Osteocyte (in vitro differentiated cells): Measurements from ENCODE around the gene KLRF2. TPM values are rescaled to one million over a fixed set of nuclear protein-coding genes. Genes with fewer than 3 reads are reported as not detected.

Experiments
- DNase-seq: peaks from one replicate; pipeline ENCODE4 v3.0.0; 2021; ENCODE audit warnings: mixed read lengths; ENCODE audit not compliant: unreplicated experiment; ENCODE audit errors: extremely low spot score
- H3K27ac Mint-ChIP-seq: one replicate; pipeline ENCODE4 v1.8.0; 2021; ENCODE audit warnings: mild to moderate bottlenecking, mixed read lengths; ENCODE audit not compliant: unreplicated experiment
- H3K27me3 Mint-ChIP-seq: one replicate; pipeline ENCODE4 v1.8.0; 2021; ENCODE audit warnings: mixed read lengths; ENCODE audit not compliant: unreplicated experiment
- H3K36me3 Mint-ChIP-seq: one replicate; pipeline ENCODE4 v1.8.0; 2021; ENCODE audit warnings: mixed read lengths; ENCODE audit not compliant: unreplicated experiment
- H3K4me1 Mint-ChIP-seq: one replicate; pipeline ENCODE4 v1.8.0; 2021; ENCODE audit warnings: mixed read lengths; ENCODE audit not compliant: unreplicated experiment
- H3K4me3 Mint-ChIP-seq: one replicate; pipeline ENCODE4 v1.8.0; 2021; ENCODE audit warnings: mild to moderate bottlenecking, moderate library complexity, mixed read lengths; ENCODE audit not compliant: unreplicated experiment
- H3K9me3 Mint-ChIP-seq: one replicate; pipeline ENCODE4 v1.8.0; 2021; ENCODE audit warnings: mixed read lengths; ENCODE audit not compliant: unreplicated experiment
- total RNA-seq: library from RNA; stranded (reverse); gene quantifications from 2 replicates; pipeline ENCODE4 v1.2.1, GENCODE V29; 2021
- TF ChIP-seq, protein P1 (sequence below): fragments of 200-600 bp; sonication (generic); IDR thresholded peaks from 2 replicates; pipeline ENCODE4 v1.5.0; 2021; ENCODE audit warnings: antibody characterized with exemption, mild to moderate bottlenecking, moderate library complexity

KLRF2 gene
- total RNA-seq, 1 donor from 2014 or later = not detected

DNA sequence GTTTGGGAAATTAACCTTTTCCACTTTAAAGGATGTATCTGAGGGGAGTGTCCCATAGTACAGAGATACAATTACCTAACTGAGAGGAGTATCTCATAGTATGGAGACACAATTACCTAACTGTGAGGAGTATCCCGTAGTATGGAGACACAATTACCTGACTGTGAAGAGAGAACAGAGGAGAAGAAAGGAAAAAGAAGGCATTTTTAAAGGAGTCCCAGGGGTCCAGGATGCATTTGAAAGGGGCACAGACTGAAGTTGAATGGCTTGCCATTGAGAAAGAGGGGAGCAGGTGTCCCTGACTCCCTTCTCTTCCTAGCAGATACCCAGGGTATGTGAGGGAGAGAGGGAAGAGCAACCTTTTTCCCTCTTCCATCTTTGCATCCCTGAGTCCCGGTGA lies 17.9 kb downstream of the KLRF2 start:
- Mint-ChIP-seq H3K9me3 (peaks cover 8% of the 10 kb centered on the region), H3K36me3 (no peaks in the 10 kb centered on the region), H3K27me3 (peaks cover 4% of the 10 kb centered on the region), H3K27ac (no peak overlapping the region), H3K4me1 (no peaks in the 10 kb centered on the region), H3K4me3 (no peak overlapping the region)
- no peak for DNase-seq
- TF ChIP-seq, protein P1, sequence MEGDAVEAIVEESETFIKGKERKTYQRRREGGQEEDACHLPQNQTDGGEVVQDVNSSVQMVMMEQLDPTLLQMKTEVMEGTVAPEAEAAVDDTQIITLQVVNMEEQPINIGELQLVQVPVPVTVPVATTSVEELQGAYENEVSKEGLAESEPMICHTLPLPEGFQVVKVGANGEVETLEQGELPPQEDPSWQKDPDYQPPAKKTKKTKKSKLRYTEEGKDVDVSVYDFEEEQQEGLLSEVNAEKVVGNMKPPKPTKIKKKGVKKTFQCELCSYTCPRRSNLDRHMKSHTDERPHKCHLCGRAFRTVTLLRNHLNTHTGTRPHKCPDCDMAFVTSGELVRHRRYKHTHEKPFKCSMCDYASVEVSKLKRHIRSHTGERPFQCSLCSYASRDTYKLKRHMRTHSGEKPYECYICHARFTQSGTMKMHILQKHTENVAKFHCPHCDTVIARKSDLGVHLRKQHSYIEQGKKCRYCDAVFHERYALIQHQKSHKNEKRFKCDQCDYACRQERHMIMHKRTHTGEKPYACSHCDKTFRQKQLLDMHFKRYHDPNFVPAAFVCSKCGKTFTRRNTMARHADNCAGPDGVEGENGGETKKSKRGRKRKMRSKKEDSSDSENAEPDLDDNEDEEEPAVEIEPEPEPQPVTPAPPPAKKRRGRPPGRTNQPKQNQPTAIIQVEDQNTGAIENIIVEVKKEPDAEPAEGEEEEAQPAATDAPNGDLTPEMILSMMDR = no peak

DNA sequence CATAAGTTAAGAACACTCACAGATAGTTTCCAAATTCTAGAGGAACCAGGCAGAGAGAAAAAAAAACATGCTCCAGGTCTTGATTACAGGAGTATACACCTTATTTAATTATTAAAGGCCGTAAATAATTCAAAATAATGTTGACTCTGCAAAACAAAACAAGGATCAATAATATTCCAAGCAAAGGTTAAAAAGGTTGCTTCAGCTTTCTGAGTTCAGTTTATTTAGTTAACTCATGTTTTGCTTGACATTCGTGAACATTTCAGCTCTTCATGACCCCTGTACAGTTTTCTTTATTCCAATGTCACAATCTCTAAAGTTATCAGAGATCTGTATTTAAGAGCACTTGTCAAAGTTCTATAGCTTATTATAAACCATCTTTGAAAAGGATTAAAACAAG lies 19.6 kb downstream of the KLRF2 start:
- Mint-ChIP-seq H3K4me3 (no peak overlapping the region), H3K27me3 (no peaks in the 10 kb centered on the region), H3K27ac (no peak overlapping the region), H3K36me3 (no peaks in the 10 kb centered on the region), H3K4me1 (no peaks in the 10 kb centered on the region), H3K9me3 (peaks cover 19% of the 10 kb centered on the region)
- TF ChIP-seq, protein P1 = no peak
- DNase-seq = no peak

DNA sequence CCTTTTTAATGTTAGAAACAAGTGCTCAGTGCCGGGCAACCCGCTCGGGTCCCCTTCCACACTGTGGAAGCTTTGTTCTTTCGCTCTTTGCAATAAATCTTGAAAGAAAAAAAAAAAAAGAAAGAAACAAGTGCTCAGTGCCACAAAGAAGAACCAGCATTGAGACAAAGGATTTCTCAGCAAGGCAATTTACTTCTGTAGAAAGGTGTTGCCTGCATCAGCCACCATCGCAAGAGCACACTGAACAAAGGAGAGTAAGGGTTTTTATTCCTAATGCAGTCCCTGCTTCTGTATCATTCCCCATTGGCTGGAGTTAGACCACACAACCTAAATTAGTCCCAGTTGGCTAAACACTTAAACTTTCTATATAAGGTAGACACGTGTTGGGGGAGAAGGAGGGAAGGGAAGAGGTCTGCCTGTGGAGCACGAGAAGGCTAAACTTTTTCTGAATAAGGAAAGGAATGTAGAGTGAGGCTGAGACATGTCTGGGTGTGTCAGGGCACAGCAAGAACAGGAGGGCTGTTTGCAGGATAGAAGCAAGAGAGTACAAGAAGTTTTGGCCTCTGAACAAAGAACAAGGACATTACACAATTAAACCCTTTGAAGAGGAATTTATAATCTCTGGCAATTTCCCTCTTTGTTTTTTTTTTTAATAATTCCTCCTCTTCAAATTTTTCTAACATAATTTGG lies 21.4 kb downstream of the KLRF2 start:
- H3K27ac Mint-ChIP-seq = no peak overlapping the region
- H3K9me3 Mint-ChIP-seq = peaks cover 19% of the 10 kb centered on the region
- no peaks in the 10 kb centered on the region for H3K4me1 Mint-ChIP-seq
- TF ChIP-seq, protein P1 = no peak
- H3K36me3 Mint-ChIP-seq = no peaks in the 10 kb centered on the region
- no peaks in the 10 kb centered on the region for H3K27me3 Mint-ChIP-seq
- no peak overlapping the region for H3K4me3 Mint-ChIP-seq
- DNase-seq = no peak

DNA sequence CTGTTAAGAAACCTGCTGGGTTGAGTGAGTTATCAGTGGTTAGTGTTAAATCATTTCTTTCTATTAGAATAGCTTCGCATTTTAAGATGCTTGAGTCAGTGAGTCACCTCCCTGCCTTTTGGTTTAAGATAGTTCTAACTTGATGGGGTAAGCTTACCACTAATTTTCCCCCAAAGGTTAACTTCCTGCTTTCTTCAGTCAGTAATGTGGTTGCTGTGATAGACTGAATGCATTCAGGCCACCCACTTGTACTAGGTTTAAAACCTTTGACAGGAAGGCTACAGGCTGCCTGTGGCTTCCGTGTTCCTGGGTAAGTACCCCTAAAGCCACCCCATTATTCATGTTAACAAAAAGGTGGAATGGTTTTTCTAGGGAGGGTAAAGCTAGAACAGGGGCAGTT lies 25.6 kb downstream of the KLRF2 start:
- no peak for DNase-seq
- Mint-ChIP-seq H3K27me3 (no peaks in the 10 kb centered on the region), H3K9me3 (peaks cover 35% of the 10 kb centered on the region), H3K4me3 (no peak overlapping the region), H3K27ac (no peak overlapping the region), H3K4me1 (no peaks in the 10 kb centered on the region), H3K36me3 (no peaks in the 10 kb centered on the region)
- TF ChIP-seq, protein P1 = no peak

DNA sequence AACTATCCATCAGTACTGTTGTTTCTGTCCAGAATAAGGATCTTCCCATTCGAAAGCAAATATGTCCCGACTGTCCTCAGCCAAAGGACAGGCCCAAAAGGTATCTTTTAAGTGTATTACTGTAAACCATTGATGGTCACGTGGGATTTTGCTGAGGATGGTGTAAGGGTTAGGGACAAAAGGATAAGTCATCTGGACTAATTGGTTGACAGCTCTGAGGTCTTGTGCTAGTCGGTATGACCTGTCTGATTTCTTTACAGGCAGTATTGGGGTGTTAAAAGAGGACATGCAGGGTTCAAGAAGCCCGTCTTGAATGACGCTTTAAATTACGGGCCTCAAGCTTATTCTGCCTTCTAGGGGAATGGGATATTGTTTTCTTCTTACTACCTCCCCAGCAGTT lies 26.5 kb downstream of the KLRF2 start:
- TF ChIP-seq, protein P1 = no peak
- Mint-ChIP-seq H3K9me3 (peaks cover 34% of the 10 kb centered on the region), H3K27me3 (no peaks in the 10 kb centered on the region), H3K4me3 (no peak overlapping the region), H3K27ac (no peak overlapping the region), H3K4me1 (no peaks in the 10 kb centered on the region), H3K36me3 (no peaks in the 10 kb centered on the region)
- no peak for DNase-seq
